COLO829 (cell line): Measurements from ENCODE around the gene ZNF674.
A peak's percentile ranks its signal among the peaks of the same experiment; 100 is the strongest.
"Not testable (repeated sequence)": the region's sequence is repeated elsewhere in the genome, so short reads cannot be mapped to it uniquely, and the experiment has no call there.

ENCODE experiments used
- DNase-seq: peaks from one replicate; pipeline ENCODE4 v3.0.0; 2012; ENCODE audit warnings: low spot score

Gene ZNF674

GRCh38 chrX:46569621-46570020, 24.4 kb upstream of the ZNF674 start:
- DNase-seq = no peak

- DNase-seq = no peak
Observed at GRCh38 chrX:46567388-46567787, 22.2 kb upstream of the ZNF674 start.

GRCh38 chrX:46561824-46562657, 16.8 kb upstream of the ZNF674 start:
- DNase-seq = no peak

- peak; percentile 54 for DNase-seq
Observed at GRCh38 chrX:46559062-46559461, 13.8 kb upstream of the ZNF674 start.

GRCh38 chrX:46554942-46555341, 9.7 kb upstream of the ZNF674 start:
- DNase-seq = no peak

- DNase-seq = no peak
Observed at GRCh38 chrX:46553935-46554334, 8.7 kb upstream of the ZNF674 start.

- DNase-seq = no peak
Observed at GRCh38 chrX:46551494-46552128, 6.4 kb upstream of the ZNF674 start.

- no peak for DNase-seq
Observed at GRCh38 chrX:46549914-46550313, 4.7 kb upstream of the ZNF674 start.

GRCh38 chrX:46547857-46548256, 2.6 kb upstream of the ZNF674 start:
- no peak for DNase-seq

GRCh38 chrX:46544527-46544926, 694 bp downstream of the ZNF674 start:
- DNase-seq = not testable (repeated sequence)

- DNase-seq = no peak
Observed at GRCh38 chrX:46543441-46543840, 1.8 kb downstream of the ZNF674 start.

- DNase-seq = no peak
Observed at GRCh38 chrX:46531442-46531841, 13.8 kb downstream of the ZNF674 start.

GRCh38 chrX:46530404-46530908, 14.8 kb downstream of the ZNF674 start:
- DNase-seq = not testable (repeated sequence)

GRCh38 chrX:46529740-46530403, 15.3 kb downstream of the ZNF674 start:
- not testable (repeated sequence) for DNase-seq

GRCh38 chrX:46528640-46529039, 16.6 kb downstream of the ZNF674 start:
- not testable (repeated sequence) for DNase-seq

- no peak for DNase-seq
Observed at GRCh38 chrX:46506076-46506475, 39.1 kb downstream of the ZNF674 start.

GRCh38 chrX:46502848-46503247, 42.4 kb downstream of the ZNF674 start:
- DNase-seq = no peak

- no peak for DNase-seq
Observed at GRCh38 chrX:46500054-46500453, 45.2 kb downstream of the ZNF674 start.

- DNase-seq = no peak
Observed at GRCh38 chrX:46488712-46489111, 56.5 kb downstream of the ZNF674 start.

GRCh38 chrX:46485897-46486296, 59.3 kb downstream of the ZNF674 start:
- DNase-seq = no peak

- not testable (repeated sequence) for DNase-seq
Observed at GRCh38 chrX:46478634-46479033, 66.6 kb downstream of the ZNF674 start.

- DNase-seq = peak; percentile 4
Observed at GRCh38 chrX:46477435-46477834, 67.8 kb downstream of the ZNF674 start.

- DNase-seq = no peak
Observed at GRCh38 chrX:46465203-46465602, 80.0 kb downstream of the ZNF674 start.
